H1 (cell line): ENCODE data around the gene C2orf76. TPM values are rescaled to one million over a fixed set of nuclear protein-coding genes. Genes with fewer than 3 reads are reported as not detected.

Experiments used
- CTCF ChIA-PET: fragments of 300-600 bp; sonication (Branson Sonifier 250); formaldehyde crosslinking; loops from one replicate; lab custom pipeline; 2021; ENCODE audit not compliant: partially characterized antibody; lab: Charles Lee
- POLR2A ChIA-PET: fragments of 300-600 bp; sonication (Branson Sonifier 250); formaldehyde crosslinking; loops from one replicate; lab custom pipeline; 2021; ENCODE audit warnings: inconsistent platforms; ENCODE audit not compliant: partially characterized antibody; lab: Charles Lee
- DNase-seq, 2 experiments: peaks; one replicate each; pipeline versions ENCODE4 v3.0.0 to v3.0.0-alpha.2; 2010 to 2022; ENCODE audit warnings: low spot score in 2 of 2, low read depth in 1 of 2, mixed read lengths in 1 of 2
- FAIRE-seq: peaks from 2 replicates; lab custom pipeline; 2011; peaks lifted over from hg19 to GRCh38; lab: Jason Lieb, UNC
- H2AFZ ChIP-seq: 2 replicates; pipeline ENCODE4 v1.8.1; 2012; ENCODE audit warnings: low read length, inconsistent platforms
- H2AK5ac ChIP-seq: 2 replicates; pipeline ENCODE4 v1.6.1; 2013; ENCODE audit warnings: low read depth, low read length
- H2BK120ac ChIP-seq: replicated peaks from 2 replicates; pipeline ENCODE3; 2013; ENCODE audit warnings: low read depth, low read length, inconsistent platforms
- H2BK12ac ChIP-seq: 2 replicates; pipeline ENCODE4 v1.6.1; 2013; ENCODE audit warnings: low read depth, low read length
- H2BK15ac ChIP-seq: 2 replicates; pipeline ENCODE4 v1.6.1; 2013; ENCODE audit warnings: low read length
- H2BK20ac ChIP-seq: 2 replicates; pipeline ENCODE4 v1.6.1; 2013; ENCODE audit warnings: low read length
- H2BK5ac ChIP-seq: 2 replicates; pipeline ENCODE4 v1.6.1; 2013; ENCODE audit warnings: low read depth, low read length
- H3K14ac ChIP-seq: 2 replicates; pipeline ENCODE4 v1.6.1; 2013; ENCODE audit warnings: inconsistent platforms; ENCODE audit not compliant: insufficient read length
- H3K18ac ChIP-seq: 2 replicates; pipeline ENCODE4 v1.6.1; 2013; ENCODE audit warnings: low read length; ENCODE audit errors: extremely low read depth
- H3K23ac ChIP-seq: 2 replicates; pipeline ENCODE4 v1.6.1; 2013; ENCODE audit warnings: inconsistent platforms; ENCODE audit not compliant: insufficient read length
- H3K23me2 ChIP-seq: 2 replicates; pipeline ENCODE4 v1.6.1; 2013; ENCODE audit warnings: low read depth, low read length
- H3K27ac ChIP-seq: 2 replicates; pipeline ENCODE4 v1.6.1; 2011; ENCODE audit warnings: low read depth, low read length, inconsistent platforms
- H3K27me3 ChIP-seq, 4 experiments: replicated peaks in 1 of 4; 1 replicate in 1 of 4; 2 replicates in 3 of 4; pipeline versions ENCODE4 v1.6.1 to v1.8.1; 2011 to 2013; ENCODE audit warnings: low read length in 3 of 4, mild to moderate bottlenecking in 3 of 4, inconsistent platforms in 2 of 4, mixed read lengths in 2 of 4, moderate library complexity in 1 of 4; ENCODE audit not compliant: control insufficient read depth in 3 of 4, insufficient read depth in 3 of 4; ENCODE audit errors: extremely low read depth in 1 of 4
- H3K36me3 ChIP-seq, 4 experiments: 2 replicates each; pipeline versions ENCODE4 v1.6.1 to v1.8.1; 2011 to 2013; ENCODE audit warnings: mild to moderate bottlenecking in 4 of 4, low read length in 3 of 4, moderate library complexity in 2 of 4, control low read depth in 1 of 4, inconsistent platforms in 1 of 4; ENCODE audit not compliant: insufficient read depth in 4 of 4, control insufficient read depth in 2 of 4
- H3K4ac ChIP-seq: replicated peaks from 2 replicates; pipeline ENCODE3; 2013; ENCODE audit warnings: low read length, low read depth, mixed read lengths, inconsistent platforms; ENCODE audit not compliant: insufficient read length
- H3K4me1 ChIP-seq, 4 experiments: replicated peaks in 1 of 4; 1 replicate in 1 of 4; 2 replicates in 3 of 4; pipeline versions ENCODE4 v1.6.1 to v1.8.1; 2011 to 2013; ENCODE audit warnings: low read length in 3 of 4, inconsistent platforms in 2 of 4, mixed read lengths in 1 of 4; ENCODE audit not compliant: insufficient read depth in 4 of 4, control insufficient read depth in 3 of 4
- H3K4me2 ChIP-seq, 2 experiments: 2 replicates each; pipeline versions ENCODE4 v1.6.1 to v1.8.1; 2011 to 2013; ENCODE audit warnings: low read depth in 2 of 2, low read length in 2 of 2, control low read depth in 1 of 2, inconsistent platforms in 1 of 2, mild to moderate bottlenecking in 1 of 2; ENCODE audit not compliant: insufficient read depth in 1 of 2
- H3K4me3 ChIP-seq, 4 experiments: fragments of 200-600, 300-600 bp in 1 of 4; sonication (generic), shearing (Covaris generic), sonication (Bioruptor Twin) in 1 of 4; 2 replicates each; pipeline versions ENCODE4 v1.5.1 to v1.8.1; 2011 to 2016; ENCODE audit warnings: low read length in 4 of 4, low read depth in 3 of 4, control low read depth in 2 of 4, inconsistent platforms in 2 of 4, mild to moderate bottlenecking in 2 of 4, mixed read lengths in 1 of 4, moderate library complexity in 1 of 4; ENCODE audit not compliant: insufficient read depth in 2 of 4; ENCODE audit errors: extremely low read depth in 1 of 4
- H3K56ac ChIP-seq: replicated peaks from 2 replicates; pipeline ENCODE3; 2013; ENCODE audit warnings: low read depth, mild to moderate bottlenecking, mixed read lengths, low read length, inconsistent platforms; ENCODE audit not compliant: insufficient read length
- H3K79me1 ChIP-seq: 2 replicates; pipeline ENCODE4 v1.6.1; 2013; ENCODE audit warnings: low read depth, low read length, control low read depth
- H3K79me2 ChIP-seq, 2 experiments: 2 replicates each; pipeline versions ENCODE4 v1.6.1 to v1.8.1; 2012 to 2013; ENCODE audit warnings: low read length in 2 of 2, mild to moderate bottlenecking in 2 of 2, inconsistent platforms in 1 of 2; ENCODE audit not compliant: insufficient read depth in 2 of 2, control insufficient read depth in 1 of 2
- H3K9ac ChIP-seq, 4 experiments: replicated peaks in 1 of 4; 1 replicate in 1 of 4; 2 replicates in 3 of 4; pipeline versions ENCODE4 v1.6.1 to v1.8.1; 2011 to 2013; ENCODE audit warnings: low read depth in 3 of 4, low read length in 3 of 4, control low read depth in 2 of 4, mild to moderate bottlenecking in 2 of 4, moderate library complexity in 2 of 4, inconsistent platforms in 1 of 4; ENCODE audit errors: extremely low read depth in 1 of 4
- H3K9me3 ChIP-seq, 2 experiments: 2 replicates each; pipeline versions ENCODE4 v1.6.1 to v1.8.1; 2012 to 2013; ENCODE audit warnings: mild to moderate bottlenecking in 2 of 2, moderate library complexity in 2 of 2, control low read depth in 1 of 2, inconsistent platforms in 1 of 2, low read depth in 1 of 2, low read length in 1 of 2, mixed read lengths in 1 of 2; ENCODE audit not compliant: insufficient read depth in 2 of 2
- H4K20me1 ChIP-seq, 2 experiments: replicated peaks in 1 of 2; 2 replicates each; pipeline versions ENCODE3 to v1.8.1; 2011 to 2013; ENCODE audit warnings: inconsistent platforms in 2 of 2, low read length in 2 of 2, mild to moderate bottlenecking in 1 of 2; ENCODE audit not compliant: insufficient read depth in 2 of 2, control insufficient read depth in 1 of 2
- H4K5ac ChIP-seq: 2 replicates; pipeline ENCODE4 v1.6.1; 2013; ENCODE audit warnings: low read length, low read depth, mixed read lengths, inconsistent platforms; ENCODE audit not compliant: insufficient read length
- H4K8ac ChIP-seq: 2 replicates; pipeline ENCODE4 v1.8.0; 2013; ENCODE audit warnings: mild to moderate bottlenecking, moderate library complexity, low read length, inconsistent platforms; ENCODE audit not compliant: insufficient read depth; ENCODE audit errors: extremely low read depth
- H4K91ac ChIP-seq: replicated peaks from 2 replicates; pipeline ENCODE3; 2013; ENCODE audit warnings: low read length, mixed read lengths, inconsistent platforms; ENCODE audit not compliant: insufficient read length
- BACH1 ChIP-seq: IDR thresholded peaks from 2 replicates; pipeline ENCODE4 v1.6.1; 2012; ENCODE audit warnings: low read length, improper control_type of control experiment
- BCL11A ChIP-seq, 2 experiments: IDR thresholded peaks; one replicate each; pipeline ENCODE4 v1.6.1; 2011; ENCODE audit warnings: low read depth in 2 of 2, low read length in 2 of 2, mild to moderate bottlenecking in 2 of 2
- CTCF ChIP-seq, 3 experiments: IDR thresholded peaks; 1 replicate in 2 of 3; 2 replicates in 1 of 3; pipeline versions ENCODE4 v1.5.1 to v1.6.1; 2011; ENCODE audit warnings: low read length in 3 of 3, mild to moderate bottlenecking in 3 of 3, inconsistent platforms in 2 of 3, low read depth in 1 of 3, moderate library complexity in 1 of 3; ENCODE audit not compliant: insufficient read depth in 1 of 3; ENCODE audit errors: control extremely low read depth in 1 of 3
- EP300 ChIP-seq, 2 experiments: IDR thresholded peaks; 1 replicate in 1 of 2; 2 replicates in 1 of 2; pipeline ENCODE4 v1.6.1; 2011 to 2012; ENCODE audit warnings: low read depth in 2 of 2, low read length in 2 of 2, mild to moderate bottlenecking in 2 of 2, borderline replicate concordance in 1 of 2, inconsistent platforms in 1 of 2, moderate library complexity in 1 of 2
- MAFK ChIP-seq: IDR thresholded peaks from 2 replicates; pipeline ENCODE4 v1.6.1; 2012; ENCODE audit warnings: low read depth, mild to moderate bottlenecking, improper control_type of control experiment, low read length
- POLR2A ChIP-seq, 2 experiments: IDR thresholded peaks; 1 replicate in 1 of 2; 2 replicates in 1 of 2; pipeline ENCODE4 v1.6.1; 2011; ENCODE audit warnings: low read depth in 2 of 2, low read length in 2 of 2, mild to moderate bottlenecking in 2 of 2; ENCODE audit errors: control extremely low read depth in 1 of 2
- RFX5 ChIP-seq: IDR thresholded peaks from 2 replicates; pipeline ENCODE4 v1.6.1; 2011; ENCODE audit warnings: low read depth, low read length, improper control_type of control experiment, borderline replicate concordance
- SAP30 ChIP-seq: fragments of 300-600 bp; sonication (generic); IDR thresholded peaks from 2 replicates; pipeline ENCODE4 v1.7.1; 2012; ENCODE audit warnings: low read length, moderate library complexity, mild to moderate bottlenecking, inconsistent platforms; ENCODE audit not compliant: insufficient read depth, insufficient replicate concordance
- SP1 ChIP-seq: IDR thresholded peaks from 2 replicates; pipeline ENCODE4 v1.6.1; 2011; ENCODE audit warnings: low read depth, low read length
- SP4 ChIP-seq: IDR thresholded peaks from 2 replicates; pipeline ENCODE4 v1.6.1; 2012; ENCODE audit warnings: low read length, inconsistent platforms
- TAF7 ChIP-seq: optimal IDR thresholded peaks from 2 replicates; pipeline ENCODE3; 2011; ENCODE audit warnings: low read depth, mild to moderate bottlenecking, inconsistent platforms, low read length, moderate library complexity, borderline replicate concordance
- ZNF274 ChIP-seq: IDR thresholded peaks from 2 replicates; pipeline ENCODE4 v1.7.0; 2012; ENCODE audit warnings: low read length, borderline replicate concordance; ENCODE audit errors: extremely low read depth
- WGBS, 2 experiments: shearing (Covaris generic) in 1 of 2; methylation state at CpG; one replicate each; pipeline versions ENCODE4 v1.1.6 to v1.1.7; 2013 to 2015; ENCODE audit warnings: low lambda C conversion rate in 2 of 2, mixed read lengths in 2 of 2, inconsistent platforms in 1 of 2, low coverage in 1 of 2, missing lambda C conversion rate in 1 of 2; ENCODE audit not compliant: insufficient replicate concordance in 2 of 2, insufficient coverage in 1 of 2, insufficient read length in 1 of 2; ENCODE audit errors: extremely low coverage in 1 of 2, missing lambda C conversion rate in 1 of 2; 5-methylcytosine and 5-hydroxymethylcytosine counted together
- polyA plus RNA-seq, 7 experiments: library from polyadenylated mRNA; depleted of rRNA in 3 of 7; stranded (reverse) in 5 of 7; unstranded in 2 of 7; fragments of >200 nt in 5 of 7; fragments of 200-250 nt in 2 of 7; gene quantifications; 1 replicate in 5 of 7; 2 replicates in 1 of 7; 4 replicates in 1 of 7; pipeline versions ENCODE4 v1.2.1 to v1.2.3, GENCODE V29; 2011 to 2013; ENCODE audit warnings: missing spikeins in 2 of 7, mixed read lengths in 2 of 7
- total RNA-seq: library from RNA; stranded (reverse); fragmentation: NEBNext Ultra II Directional; extraction: Animal tissue kit (Norgen Biotek cat#: 25700); gene quantifications from 2 replicates; pipeline ENCODE4 v1.2.1, GENCODE V29; 2021

Gene C2orf76
- total and polyA plus RNA-seq, 2 of the 8 experiments (the other 6 are each of a cell fraction or from before 2014, with no cell fraction given): 4.4 to 5.0 TPM

GRCh38 chr2:119414894-119415293 is 48.3 kb upstream of the C2orf76 start:
- H3K4me2 ChIP-seq: no peak overlapping the region
- DNase-seq (no peak), FAIRE-seq (no peak)
- H4K91ac ChIP-seq: no peak overlapping the region
- H2AK5ac ChIP-seq: no peak overlapping the region
- no peaks in the 10 kb centered on the region for H3K27me3 ChIP-seq
- no peak overlapping the region for H3K23ac ChIP-seq
- no peak overlapping the region for H4K8ac ChIP-seq
- no peak overlapping the region for H2BK120ac ChIP-seq
- no peaks in the 10 kb centered on the region for H3K4me1 ChIP-seq
- no peak overlapping the region for H3K4ac ChIP-seq
- H3K4me3 ChIP-seq: no peak overlapping the region
- CTCF ChIA-PET: interaction anchor here (0.7 to 21.3 kb wide), 4 partner anchors 14 to 80 kb away, joined by 3 to 411 read pairs (median 4); no protein-coding TSS in a partner anchor
- no peaks in the 10 kb centered on the region for H3K23me2 ChIP-seq
- H3K14ac ChIP-seq: no peak overlapping the region
- H2AFZ ChIP-seq: no peak overlapping the region
- no peaks in the 10 kb centered on the region for H3K79me2 ChIP-seq
- no peak overlapping the region for H2BK5ac ChIP-seq
- no peaks in the 10 kb centered on the region for H4K20me1 ChIP-seq
- H2BK20ac ChIP-seq: no peak overlapping the region
- no peak for TF ChIP-seq TAF7
- TF ChIP-seq POLR2A (IDR thresholded peaks at IDR 0.05; ENCODE audit: control extremely low read depth in 1 of 2, low read depth in 2 of 2, low read length in 2 of 2): no peak
- TF ChIP-seq CTCF (IDR thresholded peaks at IDR 0.05; ENCODE audit: control extremely low read depth in 1 of 3, insufficient read depth in 1 of 3, low read depth in 1 of 3, low read length in 3 of 3): no peak
- no peak for TF ChIP-seq SP1
- no peak for TF ChIP-seq SAP30
- no peak for TF ChIP-seq SP4
- no peak for TF ChIP-seq MAFK
- no peak for TF ChIP-seq EP300 (IDR thresholded peaks at IDR 0.05; ENCODE audit: borderline replicate concordance in 1 of 2, low read depth in 2 of 2, low read length in 2 of 2)
- TF ChIP-seq RFX5: no peak
- TF ChIP-seq ZNF274: no peak
- no peak for TF ChIP-seq BACH1
- TF ChIP-seq BCL11A (IDR thresholded peaks at IDR 0.05; ENCODE audit: low read depth in 2 of 2, low read length in 2 of 2): no peak
- H3K79me1 ChIP-seq: no peaks in the 10 kb centered on the region
- no peak overlapping the region for H3K27ac ChIP-seq
- H3K18ac ChIP-seq: no peak overlapping the region
- no peak overlapping the region; a peak in 1 of 7 replicates for H3K9ac ChIP-seq
- no peak overlapping the region for H3K56ac ChIP-seq
- no peak overlapping the region for H4K5ac ChIP-seq
- H2BK12ac ChIP-seq: no peak overlapping the region
- H2BK15ac ChIP-seq: no peak overlapping the region
- no peaks in the 10 kb centered on the region for H3K36me3 ChIP-seq
- WGBS, 2 experiments: 85% methylated on average over 3 of the region's 3 CpGs; no CpG with 5 or more reads in 1 of the 2 experiments
- H3K9me3 ChIP-seq: no peaks in the 10 kb centered on the region
- POLR2A ChIA-PET: interaction anchor here (1.4 kb wide), 1 partner anchor 9 kb away, joined by 3 read pairs; no protein-coding TSS in a partner anchor
